ENCODE data around the gene RSBN1.

DNA sequence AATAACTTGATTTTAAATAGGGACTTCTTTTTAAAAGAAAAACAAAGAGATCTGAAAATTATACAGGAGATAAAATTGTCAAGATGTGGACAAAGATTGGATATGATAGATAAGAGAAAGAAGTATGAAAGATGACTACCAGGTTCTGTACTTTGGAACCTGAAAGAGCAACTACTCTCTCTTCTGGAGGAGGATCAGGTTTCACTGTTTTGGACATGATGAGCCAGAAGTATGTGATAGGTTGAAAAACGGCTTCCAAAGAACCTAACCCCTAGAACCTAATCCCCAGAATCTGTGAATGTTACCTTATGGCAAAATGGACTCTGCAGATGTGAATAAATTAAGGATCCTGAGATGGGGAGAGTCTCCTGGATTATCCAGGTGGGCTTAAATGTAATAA lies 26.2 kb downstream of the RSBN1 start:
- TF ChIP-seq, protein P1, sequence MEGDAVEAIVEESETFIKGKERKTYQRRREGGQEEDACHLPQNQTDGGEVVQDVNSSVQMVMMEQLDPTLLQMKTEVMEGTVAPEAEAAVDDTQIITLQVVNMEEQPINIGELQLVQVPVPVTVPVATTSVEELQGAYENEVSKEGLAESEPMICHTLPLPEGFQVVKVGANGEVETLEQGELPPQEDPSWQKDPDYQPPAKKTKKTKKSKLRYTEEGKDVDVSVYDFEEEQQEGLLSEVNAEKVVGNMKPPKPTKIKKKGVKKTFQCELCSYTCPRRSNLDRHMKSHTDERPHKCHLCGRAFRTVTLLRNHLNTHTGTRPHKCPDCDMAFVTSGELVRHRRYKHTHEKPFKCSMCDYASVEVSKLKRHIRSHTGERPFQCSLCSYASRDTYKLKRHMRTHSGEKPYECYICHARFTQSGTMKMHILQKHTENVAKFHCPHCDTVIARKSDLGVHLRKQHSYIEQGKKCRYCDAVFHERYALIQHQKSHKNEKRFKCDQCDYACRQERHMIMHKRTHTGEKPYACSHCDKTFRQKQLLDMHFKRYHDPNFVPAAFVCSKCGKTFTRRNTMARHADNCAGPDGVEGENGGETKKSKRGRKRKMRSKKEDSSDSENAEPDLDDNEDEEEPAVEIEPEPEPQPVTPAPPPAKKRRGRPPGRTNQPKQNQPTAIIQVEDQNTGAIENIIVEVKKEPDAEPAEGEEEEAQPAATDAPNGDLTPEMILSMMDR (IDR thresholded peaks at IDR 0.05) = no peak
- TF ChIP-seq JUN (CRISPR knock-in tag; IDR thresholded peaks at IDR 0.05) (no peak), CBFB (CRISPR knock-in tag; IDR thresholded peaks at IDR 0.05; ENCODE audit: low read depth) (no peak), ZNF425 (CRISPR knock-in tag; conservative IDR thresholded peaks at IDR 0.05) (no peak), PRDM15 (CRISPR knock-in tag; IDR thresholded peaks at IDR 0.05) (no peak), MYBL2 (CRISPR knock-in tag; IDR thresholded peaks at IDR 0.05) (no peak), USF2 (CRISPR knock-in tag; IDR thresholded peaks at IDR 0.05) (no peak), SP1 (CRISPR knock-in tag; conservative IDR thresholded peaks at IDR 0.05) (no peak), IRF2 (CRISPR knock-in tag; IDR thresholded peaks at IDR 0.05; ENCODE audit: borderline replicate concordance, low read depth) (no peak), TCF7 (CRISPR knock-in tag; IDR thresholded peaks at IDR 0.05; ENCODE audit: low read depth) (no peak)
- TF ChIP-seq, protein P2, sequence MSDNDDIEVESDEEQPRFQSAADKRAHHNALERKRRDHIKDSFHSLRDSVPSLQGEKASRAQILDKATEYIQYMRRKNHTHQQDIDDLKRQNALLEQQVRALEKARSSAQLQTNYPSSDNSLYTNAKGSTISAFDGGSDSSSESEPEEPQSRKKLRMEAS (CRISPR knock-in tag; IDR thresholded peaks at IDR 0.05) = no peak
- TF ChIP-seq, protein P3, sequence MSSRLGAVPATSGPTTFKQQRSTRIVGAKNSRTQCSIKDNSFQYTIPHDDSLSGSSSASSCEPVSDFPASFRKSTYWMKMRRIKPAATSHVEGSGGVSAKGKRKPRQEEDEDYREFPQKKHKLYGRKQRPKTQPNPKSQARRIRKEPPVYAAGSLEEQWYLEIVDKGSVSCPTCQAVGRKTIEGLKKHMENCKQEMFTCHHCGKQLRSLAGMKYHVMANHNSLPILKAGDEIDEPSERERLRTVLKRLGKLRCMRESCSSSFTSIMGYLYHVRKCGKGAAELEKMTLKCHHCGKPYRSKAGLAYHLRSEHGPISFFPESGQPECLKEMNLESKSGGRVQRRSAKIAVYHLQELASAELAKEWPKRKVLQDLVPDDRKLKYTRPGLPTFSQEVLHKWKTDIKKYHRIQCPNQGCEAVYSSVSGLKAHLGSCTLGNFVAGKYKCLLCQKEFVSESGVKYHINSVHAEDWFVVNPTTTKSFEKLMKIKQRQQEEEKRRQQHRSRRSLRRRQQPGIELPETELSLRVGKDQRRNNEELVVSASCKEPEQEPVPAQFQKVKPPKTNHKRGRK (CRISPR knock-in tag; IDR thresholded peaks at IDR 0.05; ENCODE audit: borderline replicate concordance) = no peak
